Esophagus squamous epithelium (tissue), 4 donors: ENCODE results near the gene RBM14.

Experiments
- POLR2A ChIP-seq, 4 donors: fragments of 450-650 bp; IDR thresholded peaks; one replicate each; pipeline ENCODE4 v1.6.1; 2017; ENCODE audit warnings: antibody characterized with exemption in 4 of 4, mild to moderate bottlenecking in 4 of 4, moderate library complexity in 3 of 4
- TF ChIP-seq, protein P1 (sequence below), 6 experiments: fragments of 450-650 bp in 4 of 6; fragments of 200-600 bp in 2 of 6; sonication (generic) in 2 of 6; IDR thresholded peaks; one replicate each; pipeline ENCODE4 v1.5.1; 2016 to 2019; ENCODE audit warnings: antibody characterized with exemption in 6 of 6, mild to moderate bottlenecking in 4 of 6, moderate library complexity in 4 of 6

DNA sequence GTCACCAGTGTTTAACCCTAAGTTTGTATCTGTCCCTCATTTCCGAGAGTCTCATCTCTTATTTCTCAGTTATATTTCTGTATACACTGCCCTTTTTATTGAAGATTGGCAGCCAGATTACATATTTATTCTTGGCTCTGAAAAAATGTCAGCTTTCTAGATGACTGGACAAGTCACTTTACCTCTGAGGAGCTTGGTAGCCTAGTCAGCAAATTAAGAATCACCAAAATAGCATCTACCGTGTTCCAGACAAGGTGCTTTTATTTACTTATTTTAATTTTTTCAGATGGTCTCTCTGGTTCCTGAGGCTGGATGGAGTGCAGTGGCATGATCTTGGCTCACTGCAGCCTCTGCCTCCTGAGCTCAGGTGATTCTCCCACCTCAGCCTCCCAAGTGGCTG, 16.5 kb downstream of the RBM14 start:
- no peak for TF ChIP-seq POLR2A (IDR thresholded peaks at IDR 0.05)
- TF ChIP-seq, protein P1, sequence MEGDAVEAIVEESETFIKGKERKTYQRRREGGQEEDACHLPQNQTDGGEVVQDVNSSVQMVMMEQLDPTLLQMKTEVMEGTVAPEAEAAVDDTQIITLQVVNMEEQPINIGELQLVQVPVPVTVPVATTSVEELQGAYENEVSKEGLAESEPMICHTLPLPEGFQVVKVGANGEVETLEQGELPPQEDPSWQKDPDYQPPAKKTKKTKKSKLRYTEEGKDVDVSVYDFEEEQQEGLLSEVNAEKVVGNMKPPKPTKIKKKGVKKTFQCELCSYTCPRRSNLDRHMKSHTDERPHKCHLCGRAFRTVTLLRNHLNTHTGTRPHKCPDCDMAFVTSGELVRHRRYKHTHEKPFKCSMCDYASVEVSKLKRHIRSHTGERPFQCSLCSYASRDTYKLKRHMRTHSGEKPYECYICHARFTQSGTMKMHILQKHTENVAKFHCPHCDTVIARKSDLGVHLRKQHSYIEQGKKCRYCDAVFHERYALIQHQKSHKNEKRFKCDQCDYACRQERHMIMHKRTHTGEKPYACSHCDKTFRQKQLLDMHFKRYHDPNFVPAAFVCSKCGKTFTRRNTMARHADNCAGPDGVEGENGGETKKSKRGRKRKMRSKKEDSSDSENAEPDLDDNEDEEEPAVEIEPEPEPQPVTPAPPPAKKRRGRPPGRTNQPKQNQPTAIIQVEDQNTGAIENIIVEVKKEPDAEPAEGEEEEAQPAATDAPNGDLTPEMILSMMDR (IDR thresholded peaks at IDR 0.05) = no peak
